Osteocyte (in vitro differentiated cells): ENCODE data around the gene NRROS. TPM values are rescaled to one million over a fixed set of nuclear protein-coding genes. Genes with fewer than 3 reads are reported as not detected.

Experiments used
- DNase-seq: peaks from one replicate; pipeline ENCODE4 v3.0.0; 2021; ENCODE audit warnings: mixed read lengths; ENCODE audit not compliant: unreplicated experiment; ENCODE audit errors: extremely low spot score
- H3K27ac Mint-ChIP-seq: one replicate; pipeline ENCODE4 v1.8.0; 2021; ENCODE audit warnings: mild to moderate bottlenecking, mixed read lengths; ENCODE audit not compliant: unreplicated experiment
- H3K27me3 Mint-ChIP-seq: one replicate; pipeline ENCODE4 v1.8.0; 2021; ENCODE audit warnings: mixed read lengths; ENCODE audit not compliant: unreplicated experiment
- H3K36me3 Mint-ChIP-seq: one replicate; pipeline ENCODE4 v1.8.0; 2021; ENCODE audit warnings: mixed read lengths; ENCODE audit not compliant: unreplicated experiment
- H3K4me1 Mint-ChIP-seq: one replicate; pipeline ENCODE4 v1.8.0; 2021; ENCODE audit warnings: mixed read lengths; ENCODE audit not compliant: unreplicated experiment
- H3K4me3 Mint-ChIP-seq: one replicate; pipeline ENCODE4 v1.8.0; 2021; ENCODE audit warnings: mild to moderate bottlenecking, moderate library complexity, mixed read lengths; ENCODE audit not compliant: unreplicated experiment
- H3K9me3 Mint-ChIP-seq: one replicate; pipeline ENCODE4 v1.8.0; 2021; ENCODE audit warnings: mixed read lengths; ENCODE audit not compliant: unreplicated experiment
- CTCF ChIP-seq: fragments of 200-600 bp; sonication (generic); IDR thresholded peaks from 2 replicates; pipeline ENCODE4 v1.5.0; 2021; ENCODE audit warnings: antibody characterized with exemption, mild to moderate bottlenecking, moderate library complexity
- total RNA-seq: library from RNA; stranded (reverse); gene quantifications from 2 replicates; pipeline ENCODE4 v1.2.1, GENCODE V29; 2021

The NRROS gene
- total RNA-seq, 1 donor from 2014 or later: 0.13 TPM

GRCh38 chr3:196600359-196600758 is 39.1 kb upstream of the NRROS start:
- H3K9me3 Mint-ChIP-seq: no peaks in the 10 kb centered on the region
- H3K4me3 Mint-ChIP-seq: no peak overlapping the region
- DNase-seq: peak; percentile 53
- peaks cover 45% of the 10 kb centered on the region for H3K27me3 Mint-ChIP-seq
- no peaks in the 10 kb centered on the region for H3K36me3 Mint-ChIP-seq
- no peak for TF ChIP-seq CTCF
- H3K27ac Mint-ChIP-seq: no peak overlapping the region
- peaks cover 3% of the 10 kb centered on the region for H3K4me1 Mint-ChIP-seq

GRCh38 chr3:196602673-196603072 is 36.8 kb upstream of the NRROS start:
- Mint-ChIP-seq H3K4me3 (no peak overlapping the region), H3K27ac (no peak overlapping the region), H3K27me3 (peaks cover 43% of the 10 kb centered on the region), H3K4me1 (peaks cover 3% of the 10 kb centered on the region), H3K9me3 (no peaks in the 10 kb centered on the region), H3K36me3 (no peaks in the 10 kb centered on the region)
- DNase-seq: no peak
- no peak for TF ChIP-seq CTCF

- Mint-ChIP-seq H3K4me1 (peaks cover 3% of the 10 kb centered on the region), H3K36me3 (peaks cover 2% of the 10 kb centered on the region)
- no peak for TF ChIP-seq CTCF
Observed at GRCh38 chr3:196603683-196604082, 35.8 kb upstream of the NRROS start.

GRCh38 chr3:196604548-196604947 is 34.9 kb upstream of the NRROS start:
- Mint-ChIP-seq H3K9me3 (peaks cover 4% of the 10 kb centered on the region), H3K36me3 (peaks cover 2% of the 10 kb centered on the region), H3K27ac (no peak overlapping the region), H3K4me1 (peaks cover 7% of the 10 kb centered on the region), H3K27me3 (peaks cover 50% of the 10 kb centered on the region), H3K4me3 (no peak overlapping the region)
- DNase-seq: peak; percentile 56
- TF ChIP-seq CTCF: no peak

More at GRCh38 chr3:196603683-196604082, 35.8 kb upstream of the NRROS start:
- H3K27me3 Mint-ChIP-seq: peaks cover 49% of the 10 kb centered on the region
- H3K9me3 Mint-ChIP-seq: peaks cover 3% of the 10 kb centered on the region
- H3K27ac Mint-ChIP-seq: no peak overlapping the region
- no peak overlapping the region for H3K4me3 Mint-ChIP-seq
- peak; percentile 68 for DNase-seq

GRCh38 chr3:196608693-196609092 is 30.8 kb upstream of the NRROS start:
- peaks cover 3% of the 10 kb centered on the region for H3K4me1 Mint-ChIP-seq
- DNase-seq: no peak
- H3K27me3 Mint-ChIP-seq: peaks cover 34% of the 10 kb centered on the region

More at GRCh38 chr3:196608693-196609092, 30.8 kb upstream of the NRROS start:
- TF ChIP-seq CTCF: no peak
- peaks cover 4% of the 10 kb centered on the region for H3K9me3 Mint-ChIP-seq
- no peak overlapping the region for H3K27ac Mint-ChIP-seq
- no peak overlapping the region for H3K4me3 Mint-ChIP-seq
- peaks cover 2% of the 10 kb centered on the region for H3K36me3 Mint-ChIP-seq
